ENCODE data around the gene SAP30BP.

The SAP30BP gene

GRCh38 chr17:75695141-75695829 is 28.1 kb downstream of the SAP30BP start:
- no peak overlapping the region for H3K4me3 ChIP-seq (ENCODE audit: low read depth, low read length)
- no peak for TF ChIP-seq CTCF (IDR thresholded peaks at IDR 0.05)
- no peaks in the 10 kb centered on the region for H3K36me3 ChIP-seq (ENCODE audit: control insufficient read depth, insufficient read depth, low read length)
- no peaks in the 10 kb centered on the region for H3K27me3 ChIP-seq (ENCODE audit: control insufficient read depth, insufficient read depth, low read length)
- no peak overlapping the region for H3K27ac ChIP-seq
- no peak overlapping the region for H2AFZ ChIP-seq
- H3K4me2 ChIP-seq (ENCODE audit: low read length), result no peak overlapping the region
- peaks cover 44% of the 10 kb centered on the region for H3K79me2 ChIP-seq
- H3K4me1 ChIP-seq, result peaks cover 7% of the 10 kb centered on the region
- H3K9ac ChIP-seq, result no peak overlapping the region
- H3K9me3 ChIP-seq (ENCODE audit: control insufficient read depth, low read length), result no peaks in the 10 kb centered on the region

- Histone ChIP-seq H3K27me3 (ENCODE audit: control insufficient read depth, insufficient read depth, low read length) (no peaks in the 10 kb centered on the region), H3K36me3 (ENCODE audit: control insufficient read depth, insufficient read depth, low read length) (no peaks in the 10 kb centered on the region), H3K4me1 (peaks cover 7% of the 10 kb centered on the region)
These were observed 28.7 kb downstream of the SAP30BP start for GRCh38 chr17:75695830-75696271.

GRCh38 chr17:75697651-75698291 is 30.6 kb downstream of the SAP30BP start:
- no peaks in the 10 kb centered on the region for H3K36me3 ChIP-seq (ENCODE audit: control insufficient read depth, insufficient read depth, low read length)
- peaks cover 21% of the 10 kb centered on the region for H3K79me2 ChIP-seq
- TF ChIP-seq CTCF (IDR thresholded peaks at IDR 0.05), result no peak
- H3K9me3 ChIP-seq (ENCODE audit: control insufficient read depth, low read length), result no peaks in the 10 kb centered on the region
- H3K27ac ChIP-seq, result no peak overlapping the region
- H3K4me2 ChIP-seq (ENCODE audit: low read length), result no peak overlapping the region
- no peak overlapping the region for H3K9ac ChIP-seq
- no peak overlapping the region for H3K4me3 ChIP-seq (ENCODE audit: low read depth, low read length)
- H3K4me1 ChIP-seq, result peaks cover 7% of the 10 kb centered on the region
- no peak overlapping the region for H2AFZ ChIP-seq
- no peaks in the 10 kb centered on the region for H3K27me3 ChIP-seq (ENCODE audit: control insufficient read depth, insufficient read depth, low read length)

More at GRCh38 chr17:75695830-75696271, 28.7 kb downstream of the SAP30BP start:
- Histone ChIP-seq H2AFZ (no peak overlapping the region), H3K4me3 (ENCODE audit: low read depth, low read length) (no peak overlapping the region), H3K4me2 (ENCODE audit: low read length) (no peak overlapping the region), H3K79me2 (peaks cover 39% of the 10 kb centered on the region), H3K27ac (no peak overlapping the region), H3K9me3 (ENCODE audit: control insufficient read depth, low read length) (no peaks in the 10 kb centered on the region), H3K9ac (no peak overlapping the region)
- no peak for TF ChIP-seq CTCF (IDR thresholded peaks at IDR 0.05)

GRCh38 chr17:75698659-75699058 is 31.5 kb downstream of the SAP30BP start:
- H3K79me2 ChIP-seq, result peaks cover 15% of the 10 kb centered on the region
- no peak overlapping the region for H3K4me3 ChIP-seq (ENCODE audit: low read depth, low read length)
- peaks cover 7% of the 10 kb centered on the region for H3K4me1 ChIP-seq
- TF ChIP-seq CTCF (IDR thresholded peaks at IDR 0.05), result no peak
- no peak overlapping the region for H3K27ac ChIP-seq
- no peaks in the 10 kb centered on the region for H3K36me3 ChIP-seq (ENCODE audit: control insufficient read depth, insufficient read depth, low read length)
- no peaks in the 10 kb centered on the region for H3K27me3 ChIP-seq (ENCODE audit: control insufficient read depth, insufficient read depth, low read length)
- no peak overlapping the region for H2AFZ ChIP-seq
- H3K4me2 ChIP-seq (ENCODE audit: low read length), result no peak overlapping the region
- no peak overlapping the region for H3K9ac ChIP-seq
- H3K9me3 ChIP-seq (ENCODE audit: control insufficient read depth, low read length), result no peaks in the 10 kb centered on the region

Measured in parathyroid adenoma (tissue), 2 donors.